ENCODE measurements around the gene OR1J1.

- TF ChIP-seq POLR2A (IDR thresholded peaks at IDR 0.05; ENCODE audit: low read depth, low read length): no peak
- TF ChIP-seq TAF1 (IDR thresholded peaks at IDR 0.05; ENCODE audit: borderline replicate concordance, low read depth, low read length): no peak
- TF ChIP-seq POLR2AphosphoS5 (IDR thresholded peaks at IDR 0.05; ENCODE audit: low read depth, low read length): no peak
Observed at GRCh38 chr9:122446819-122447484, 30.8 kb downstream of the OR1J1 start.

Data from GM12892 (cell line).